ENCODE measurements around the gene ABCD1. TPM values are rescaled to one million over a fixed set of nuclear protein-coding genes. Genes with fewer than 3 reads are reported as not detected.
"Not testable (repeated sequence)": the region's sequence is repeated elsewhere in the genome, so short reads cannot be mapped to it uniquely, and the experiment has no call there.

The ABCD1 gene
- total RNA-seq, 1 experiment from 2014 or later: 9.1 TPM

- Mint-ChIP-seq H3K4me3 (no peak overlapping the region), H3K27ac (no peak overlapping the region), H3K36me3 (no peaks in the 10 kb centered on the region), H3K9me3 (no peaks in the 10 kb centered on the region), H3K27me3 (ENCODE audit: low read depth) (no peaks in the 10 kb centered on the region), H3K4me1 (peaks cover 3% of the 10 kb centered on the region; the same call in 1 of the 2 replicates)
- POLR2A ChIA-PET: no interaction called here
- ATAC-seq (no peak), DNase-seq (ENCODE audit: low spot score) (no peak)
- CTCF ChIA-PET: no interaction called here
- TF ChIP-seq SP1 (CRISPR knock-in tag; conservative IDR thresholded peaks at IDR 0.05) (no peak), CBFB (CRISPR knock-in tag; IDR thresholded peaks at IDR 0.05; ENCODE audit: low read depth) (no peak), GRHL2 (CRISPR knock-in tag; IDR thresholded peaks at IDR 0.05; ENCODE audit: insufficient replicate concordance, severe bottlenecking) (no peak), ZNF232 (CRISPR knock-in tag; IDR thresholded peaks at IDR 0.05) (no peak), JUN (CRISPR knock-in tag; IDR thresholded peaks at IDR 0.05) (no peak), FOXJ3 (CRISPR knock-in tag; IDR thresholded peaks at IDR 0.05; ENCODE audit: borderline replicate concordance) (no peak), ZNF425 (CRISPR knock-in tag; conservative IDR thresholded peaks at IDR 0.05) (no peak)
Observed at GRCh38 chrX:153746359-153746758, 21.7 kb downstream of the ABCD1 start.

GRCh38 chrX:153746991-153747390 is 22.3 kb downstream of the ABCD1 start:
- H3K27me3 Mint-ChIP-seq (ENCODE audit: low read depth); H3K4me3 Mint-ChIP-seq; POLR2A ChIA-PET; H3K27ac Mint-ChIP-seq; H3K9me3 Mint-ChIP-seq; ATAC-seq; CTCF ChIA-PET; DNase-seq (ENCODE audit: low spot score); H3K36me3 Mint-ChIP-seq; H3K4me1 Mint-ChIP-seq: not testable (repeated sequence)

- H3K36me3 Mint-ChIP-seq; CTCF ChIA-PET; H3K4me1 Mint-ChIP-seq; H3K27ac Mint-ChIP-seq; H3K9me3 Mint-ChIP-seq; H3K4me3 Mint-ChIP-seq; POLR2A ChIA-PET; H3K27me3 Mint-ChIP-seq (ENCODE audit: low read depth); ATAC-seq; DNase-seq (ENCODE audit: low spot score): not testable (repeated sequence)
Observed at GRCh38 chrX:153749017-153749416, 24.4 kb downstream of the ABCD1 start.

- ChIA-PET POLR2A (no interaction called here), CTCF (no interaction called here)
- no peak for DNase-seq (ENCODE audit: low spot score)
- Mint-ChIP-seq H3K36me3 (no peaks in the 10 kb centered on the region), H3K9me3 (no peaks in the 10 kb centered on the region), H3K27ac (no peak overlapping the region), H3K4me1 (no peaks in the 10 kb centered on the region), H3K4me3 (no peak overlapping the region), H3K27me3 (ENCODE audit: low read depth) (no peaks in the 10 kb centered on the region)
- ATAC-seq: no peak
- TF ChIP-seq ZBTB43 (CRISPR knock-in tag; IDR thresholded peaks at IDR 0.05) (no peak), NFATC4 (CRISPR knock-in tag; IDR thresholded peaks at IDR 0.05) (no peak), SMAD4 (CRISPR knock-in tag; IDR thresholded peaks at IDR 0.05) (no peak), ELF4 (CRISPR knock-in tag; IDR thresholded peaks at IDR 0.05; ENCODE audit: low read depth) (no peak), PRDM15 (CRISPR knock-in tag; IDR thresholded peaks at IDR 0.05) (no peak), E2F1 (CRISPR knock-in tag; IDR thresholded peaks at IDR 0.05) (no peak), ZNF317 (CRISPR knock-in tag; IDR thresholded peaks at IDR 0.05; ENCODE audit: borderline replicate concordance, low read depth) (no peak), E2F5 (CRISPR knock-in tag; IDR thresholded peaks at IDR 0.05) (no peak), FOXJ3 (CRISPR knock-in tag; IDR thresholded peaks at IDR 0.05; ENCODE audit: borderline replicate concordance) (no peak)
Observed at GRCh38 chrX:153750127-153750774, 25.6 kb downstream of the ABCD1 start.
